ENCODE results near the gene TRIM33.

TRIM33 gene

GRCh38 chr1:114466334-114467014, 44.5 kb downstream of the TRIM33 start:
- H3K27ac Mint-ChIP-seq, result no peak overlapping the region
- H3K4me1 Mint-ChIP-seq, result peaks cover 11% of the 10 kb centered on the region
- no peaks in the 10 kb centered on the region for H3K27me3 Mint-ChIP-seq (ENCODE audit: low read depth)
- no peak for TF ChIP-seq CTCF (IDR thresholded peaks at IDR 0.05; ENCODE audit: unreplicated experiment in 3 of 3)
- no peak overlapping the region for H3K4me3 Mint-ChIP-seq
- no peaks in the 10 kb centered on the region for H3K9me3 Mint-ChIP-seq
- H3K36me3 Mint-ChIP-seq (ENCODE audit: low read depth), result peaks cover 20% of the 10 kb centered on the region

- H3K9me3 Mint-ChIP-seq, result no peaks in the 10 kb centered on the region
- TF ChIP-seq CTCF (IDR thresholded peaks at IDR 0.05; ENCODE audit: unreplicated experiment in 3 of 3), result no peak
- no peak overlapping the region for H3K27ac Mint-ChIP-seq
- H3K36me3 Mint-ChIP-seq (ENCODE audit: low read depth), result peaks cover 52% of the 10 kb centered on the region
- H3K4me1 Mint-ChIP-seq, result peaks cover 4% of the 10 kb centered on the region
- no peak overlapping the region for H3K4me3 Mint-ChIP-seq
- no peaks in the 10 kb centered on the region for H3K27me3 Mint-ChIP-seq (ENCODE audit: low read depth)
Measured at GRCh38 chr1:114462963-114463362, 48.0 kb downstream of the TRIM33 start.

GRCh38 chr1:114462341-114462740, 48.7 kb downstream of the TRIM33 start:
- Mint-ChIP-seq H3K4me3 (no peak overlapping the region), H3K9me3 (no peaks in the 10 kb centered on the region), H3K27me3 (ENCODE audit: low read depth) (no peaks in the 10 kb centered on the region), H3K4me1 (no peaks in the 10 kb centered on the region), H3K36me3 (ENCODE audit: low read depth) (peaks cover 59% of the 10 kb centered on the region), H3K27ac (no peak overlapping the region)
- no peak for TF ChIP-seq CTCF (IDR thresholded peaks at IDR 0.05; ENCODE audit: unreplicated experiment in 3 of 3)

- Mint-ChIP-seq H3K4me1 (no peaks in the 10 kb centered on the region), H3K4me3 (no peak overlapping the region), H3K27me3 (ENCODE audit: low read depth) (no peaks in the 10 kb centered on the region), H3K27ac (no peak overlapping the region), H3K9me3 (no peaks in the 10 kb centered on the region), H3K36me3 (ENCODE audit: low read depth) (peaks cover 80% of the 10 kb centered on the region)
- no peak for TF ChIP-seq CTCF (IDR thresholded peaks at IDR 0.05; ENCODE audit: unreplicated experiment in 3 of 3)
Measured at GRCh38 chr1:114458237-114458777, 52.7 kb downstream of the TRIM33 start.

- no peaks in the 10 kb centered on the region for H3K9me3 Mint-ChIP-seq
- H3K4me1 Mint-ChIP-seq, result no peaks in the 10 kb centered on the region
Measured at GRCh38 chr1:114457675-114458236, 53.2 kb downstream of the TRIM33 start.

More at GRCh38 chr1:114457675-114458236, 53.2 kb downstream of the TRIM33 start:
- H3K27me3 Mint-ChIP-seq (ENCODE audit: low read depth), result no peaks in the 10 kb centered on the region
- H3K36me3 Mint-ChIP-seq (ENCODE audit: low read depth), result peaks cover 84% of the 10 kb centered on the region
- H3K4me3 Mint-ChIP-seq, result no peak overlapping the region
- no peak for TF ChIP-seq CTCF (IDR thresholded peaks at IDR 0.05; ENCODE audit: unreplicated experiment in 3 of 3)
- H3K27ac Mint-ChIP-seq, result no peak overlapping the region
